Skeletal muscle tissue (tissue), 4 donors: ENCODE measurements around the gene RAB31. TPM values are rescaled to one million over a fixed set of nuclear protein-coding genes. Genes with fewer than 3 reads are reported as not detected.

Source experiments
- H3K27ac ChIP-seq: one replicate; pipeline ENCODE4 v1.7.0; 2013; ENCODE audit warnings: mild to moderate bottlenecking, low read depth, low read length, inconsistent platforms
- H3K27me3 ChIP-seq, 3 donors: one replicate each; pipeline ENCODE4 v1.7.0; 2013; ENCODE audit warnings: low read length in 3 of 3; ENCODE audit not compliant: control insufficient read depth in 3 of 3, insufficient read depth in 3 of 3
- H3K36me3 ChIP-seq, 3 donors: one replicate each; pipeline ENCODE4 v1.7.0; 2013; ENCODE audit warnings: low read length in 3 of 3; ENCODE audit not compliant: control insufficient read depth in 3 of 3, insufficient read depth in 3 of 3
- H3K4me1 ChIP-seq, 3 donors: one replicate each; pipeline ENCODE4 v1.7.0; 2013; ENCODE audit warnings: low read length in 3 of 3, mild to moderate bottlenecking in 3 of 3; ENCODE audit not compliant: control insufficient read depth in 3 of 3, insufficient read depth in 3 of 3
- H3K4me3 ChIP-seq, 3 donors: one replicate each; pipeline ENCODE4 v1.7.0; 2013; ENCODE audit warnings: low read length in 3 of 3
- H3K9ac ChIP-seq, 3 donors: one replicate each; pipeline ENCODE4 v1.7.0; 2013; ENCODE audit warnings: low read length in 3 of 3, mild to moderate bottlenecking in 3 of 3, moderate library complexity in 2 of 3, low read depth in 1 of 3
- H3K9me3 ChIP-seq, 3 donors: one replicate each; pipeline ENCODE4 v1.7.0; 2013; ENCODE audit warnings: low read length in 3 of 3; ENCODE audit not compliant: control insufficient read depth in 3 of 3
- total RNA-seq: library from RNA; depleted of rRNA; stranded (reverse); fragments of >200 nt; gene quantifications from one replicate; pipeline ENCODE4 v1.2.3, GENCODE V29; 2014
- donor health status: Osteomylitis.

The RAB31 gene
- total RNA-seq, 1 donor from 2014 or later: 16.7 TPM

DNA sequence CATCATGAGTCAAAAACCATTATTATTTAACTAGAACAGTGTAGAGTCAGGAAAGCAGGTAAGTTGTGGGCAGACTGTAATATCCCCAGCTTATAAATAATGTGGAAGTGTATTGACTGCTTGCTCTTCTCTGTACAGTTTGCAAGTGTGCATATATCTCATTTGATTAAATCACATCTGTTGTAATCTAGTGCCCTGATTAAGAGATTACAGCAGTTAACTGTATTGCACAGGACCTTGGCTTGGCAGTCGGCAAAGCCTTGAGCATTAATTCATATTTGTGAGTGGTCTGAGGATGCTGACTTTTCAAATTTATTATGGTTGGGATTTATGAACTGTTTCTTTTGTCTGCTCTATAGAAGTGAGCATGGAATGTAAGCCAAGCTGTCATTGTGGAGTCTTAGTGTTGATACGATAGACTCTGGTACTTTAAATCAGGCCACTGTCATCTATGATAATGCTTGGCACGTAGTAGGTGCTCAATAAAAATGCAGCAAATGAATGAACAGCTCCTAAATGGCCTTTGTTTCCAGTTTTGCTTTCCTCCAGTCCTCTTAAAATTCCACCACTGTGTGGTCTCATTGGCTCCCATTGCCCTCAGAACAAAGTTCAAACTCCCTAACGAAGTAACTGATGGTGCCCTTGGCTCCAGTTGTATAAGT, 48.3 kb downstream of the RAB31 start:
- no peak overlapping the region for H3K9ac ChIP-seq
- H3K27me3 ChIP-seq: no peaks in the 10 kb centered on the region
- H3K36me3 ChIP-seq: no peaks in the 10 kb centered on the region
- no peaks in the 10 kb centered on the region for H3K9me3 ChIP-seq
- H3K4me3 ChIP-seq: no peak overlapping the region
- no peak overlapping the region for H3K27ac ChIP-seq
- H3K4me1 ChIP-seq: no peaks in the 10 kb centered on the region

DNA sequence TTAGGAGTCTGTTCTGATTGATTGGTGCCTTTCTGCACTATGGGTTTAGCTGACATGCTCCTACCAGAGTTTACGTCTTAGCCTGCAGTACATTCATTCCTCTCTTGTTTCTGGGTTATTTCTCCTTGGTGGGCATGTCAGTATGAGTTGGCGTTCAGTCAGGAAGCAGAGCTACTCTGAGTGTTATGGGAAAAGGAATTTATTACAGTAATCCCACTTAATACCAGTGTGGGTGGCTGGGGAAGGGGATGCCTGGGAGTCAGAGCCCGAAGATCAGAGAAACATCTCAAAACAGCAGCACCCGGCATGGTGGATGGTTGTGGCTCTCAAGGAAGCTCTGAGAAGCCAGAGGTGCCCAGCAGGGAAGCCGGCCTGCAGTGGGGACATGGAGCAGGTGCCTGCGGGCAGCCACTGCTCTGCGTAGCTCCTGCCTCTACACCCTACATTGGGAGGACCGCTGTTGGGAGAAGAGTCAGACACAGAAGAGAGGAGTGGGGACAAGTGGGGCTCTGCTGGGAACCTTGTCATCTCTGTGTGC, 48.9 kb downstream of the RAB31 start:
- no peak overlapping the region for H3K4me3 ChIP-seq
- no peaks in the 10 kb centered on the region for H3K36me3 ChIP-seq
- no peak overlapping the region for H3K9ac ChIP-seq
- H3K9me3 ChIP-seq: no peaks in the 10 kb centered on the region
- H3K27me3 ChIP-seq: no peaks in the 10 kb centered on the region
- no peak overlapping the region for H3K27ac ChIP-seq
- H3K4me1 ChIP-seq: no peaks in the 10 kb centered on the region

DNA sequence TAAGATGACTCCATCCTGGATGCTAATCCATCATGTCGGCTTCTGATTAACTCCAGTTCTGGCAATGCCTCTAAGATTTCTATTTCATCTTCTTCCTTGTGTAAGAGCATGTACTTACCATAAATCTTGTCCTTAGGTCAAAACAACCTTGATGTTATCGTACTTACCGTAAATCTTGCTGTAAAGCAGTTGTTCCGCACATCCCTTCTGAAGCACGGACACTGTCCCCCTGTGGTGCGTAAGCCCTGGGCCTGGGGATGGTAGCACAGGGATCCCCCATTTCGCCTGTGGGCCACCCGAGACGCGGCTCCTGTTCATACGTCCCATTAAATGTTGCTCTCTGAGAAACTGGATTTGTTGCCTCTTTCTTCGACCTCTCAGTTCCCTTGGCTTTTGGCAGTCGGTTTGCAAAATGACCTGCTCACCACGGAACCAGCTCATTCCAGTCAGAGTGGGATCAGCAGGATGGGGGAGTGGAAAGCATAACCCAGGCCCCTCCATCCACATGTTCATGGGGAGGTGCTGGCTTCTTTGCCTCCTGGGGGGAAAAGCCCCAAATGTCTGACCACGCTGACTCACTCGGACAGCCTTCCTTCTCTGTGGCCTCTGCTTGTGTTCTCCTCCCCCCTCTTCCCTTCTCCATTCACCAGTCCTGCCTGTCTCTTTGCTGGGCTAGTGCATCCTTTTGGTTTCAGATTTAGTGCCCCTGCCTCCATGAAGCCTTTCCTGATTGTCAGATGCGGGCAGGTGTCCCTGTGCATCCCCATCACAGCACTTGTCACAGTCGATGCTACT, 49.9 kb downstream of the RAB31 start:
- H3K9ac ChIP-seq: no peak overlapping the region
- H3K27ac ChIP-seq: no peak overlapping the region

DNA sequence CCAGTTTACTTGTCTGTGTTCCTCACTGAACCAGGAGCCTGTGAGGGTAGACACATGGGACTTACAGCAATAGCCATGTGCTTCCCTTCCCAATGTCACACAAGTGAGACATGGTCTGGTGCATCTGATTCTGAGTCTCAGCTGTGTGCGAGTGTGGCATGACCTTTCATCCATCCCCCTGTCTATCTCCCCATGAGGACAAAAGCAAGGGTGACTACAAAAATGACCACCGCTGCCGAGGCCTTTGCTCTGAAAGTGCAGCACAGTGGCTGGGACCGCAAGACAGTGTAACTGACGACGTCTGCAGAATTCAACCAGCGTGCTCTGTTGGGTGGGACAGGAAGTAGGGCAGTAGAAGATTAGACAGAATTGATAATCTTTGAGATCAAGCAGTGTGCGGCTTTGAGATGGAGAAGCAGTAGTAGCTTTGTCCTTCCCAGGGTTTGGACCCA, 50.5 kb downstream of the RAB31 start:
- Histone ChIP-seq H3K27me3 (no peaks in the 10 kb centered on the region), H3K9ac (no peak overlapping the region), H3K9me3 (no peaks in the 10 kb centered on the region), H3K4me1 (no peaks in the 10 kb centered on the region), H3K4me3 (no peak overlapping the region), H3K36me3 (no peaks in the 10 kb centered on the region), H3K27ac (no peak overlapping the region)

More for the DNA sequence above, 49.9 kb downstream of the RAB31 start:
- Histone ChIP-seq H3K4me3 (no peak overlapping the region), H3K27me3 (no peaks in the 10 kb centered on the region), H3K36me3 (no peaks in the 10 kb centered on the region), H3K9me3 (no peaks in the 10 kb centered on the region), H3K4me1 (no peaks in the 10 kb centered on the region)

DNA sequence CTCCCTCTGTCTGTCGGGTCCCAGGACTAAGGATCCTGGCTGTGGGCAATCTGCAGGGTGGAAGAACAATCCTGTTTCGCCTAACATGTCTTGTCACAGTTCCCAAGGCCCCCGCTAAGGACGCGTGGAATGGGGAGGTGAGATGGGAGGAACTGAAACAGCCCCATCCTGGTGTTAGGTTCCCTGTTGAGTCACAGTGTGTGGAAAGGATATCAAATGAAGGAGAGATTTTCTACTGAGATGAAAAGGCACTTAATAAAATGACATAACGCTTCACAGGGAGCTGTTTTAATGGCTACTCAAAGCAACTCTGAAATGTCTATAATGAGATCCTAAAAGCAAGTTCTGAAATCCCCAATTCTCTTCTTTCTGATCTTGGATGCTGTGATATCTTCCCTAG, 52.5 kb downstream of the RAB31 start:
- H3K9ac ChIP-seq: no peak overlapping the region
- H3K36me3 ChIP-seq: no peaks in the 10 kb centered on the region

DNA sequence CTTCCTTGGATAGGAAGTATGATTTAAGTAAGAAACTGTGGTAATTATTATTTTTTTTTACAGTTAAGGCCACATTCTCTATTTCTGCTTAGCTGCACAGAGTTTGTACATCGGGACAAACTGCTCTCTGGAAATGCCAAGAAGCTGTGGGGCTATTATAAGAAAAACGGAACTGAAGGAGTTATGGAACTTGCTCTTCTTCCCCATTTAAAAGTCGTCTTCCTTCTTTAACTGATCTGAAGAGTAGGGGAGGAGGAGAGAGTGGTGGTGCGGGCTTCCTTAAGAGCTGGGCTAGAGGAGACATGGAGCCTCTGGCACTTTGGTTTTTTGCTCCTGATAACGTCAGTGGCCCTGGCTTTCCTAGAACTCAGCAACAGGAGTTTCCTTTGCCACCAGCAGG, 54.4 kb downstream of the RAB31 start:
- Histone ChIP-seq H3K4me1 (peaks cover 0 to 3% (median 0%) of the 10 kb centered on the region in 3 donors), H3K27ac (no peak overlapping the region), H3K9me3 (no peaks in the 10 kb centered on the region), H3K9ac (no peak overlapping the region), H3K27me3 (no peaks in the 10 kb centered on the region), H3K36me3 (no peaks in the 10 kb centered on the region), H3K4me3 (no peak overlapping the region)

More for the DNA sequence above, 52.5 kb downstream of the RAB31 start:
- Histone ChIP-seq H3K27me3 (no peaks in the 10 kb centered on the region), H3K4me1 (peaks cover 0 to 2% (median 0%) of the 10 kb centered on the region in 3 donors), H3K27ac (no peak overlapping the region), H3K4me3 (no peak overlapping the region), H3K9me3 (no peaks in the 10 kb centered on the region)

DNA sequence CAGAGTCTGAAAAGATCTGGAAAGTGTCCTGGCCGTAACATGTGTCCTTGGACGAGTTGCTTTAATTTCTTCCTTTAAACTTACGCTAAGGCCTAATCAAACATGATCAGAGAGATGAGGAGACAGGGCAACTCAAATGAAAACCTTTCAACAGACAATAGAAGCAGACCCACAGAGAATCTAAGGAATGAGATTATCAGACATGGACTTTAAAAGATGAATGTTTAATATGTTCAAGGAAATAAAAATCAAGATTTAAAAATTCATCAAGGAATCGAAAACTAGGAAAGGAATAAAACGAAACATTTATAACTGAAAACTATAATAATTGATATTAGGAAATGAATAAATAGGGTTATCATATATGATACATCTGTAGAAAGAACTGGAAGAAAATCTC, 55.1 kb downstream of the RAB31 start:
- Histone ChIP-seq H3K36me3 (no peaks in the 10 kb centered on the region), H3K9me3 (no peaks in the 10 kb centered on the region), H3K27me3 (no peaks in the 10 kb centered on the region), H3K9ac (no peak overlapping the region), H3K4me1 (peaks cover 0 to 3% (median 0%) of the 10 kb centered on the region in 3 donors), H3K27ac (no peak overlapping the region), H3K4me3 (no peak overlapping the region)

DNA sequence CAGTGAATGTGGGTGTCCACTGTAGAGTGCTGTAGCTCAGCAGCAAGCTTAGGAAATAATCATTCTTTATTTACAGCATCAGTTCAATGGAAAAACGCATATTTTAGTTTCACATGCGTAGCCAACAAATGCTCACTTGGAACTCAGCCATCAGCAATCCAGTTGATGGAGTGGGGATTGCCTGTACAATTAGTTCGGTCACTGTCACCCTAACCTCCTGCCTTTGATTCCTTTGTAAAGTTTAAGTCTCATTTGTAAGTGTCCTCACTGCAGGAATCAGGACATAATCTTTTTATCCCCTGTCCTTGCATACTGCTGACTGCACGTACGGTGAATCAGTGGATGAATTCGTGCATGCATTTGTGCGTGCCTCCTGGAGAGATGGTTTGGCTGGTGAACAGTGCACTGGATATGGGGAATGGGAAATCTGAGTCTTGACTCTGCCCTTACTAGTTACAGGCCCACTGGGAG, 55.9 kb downstream of the RAB31 start:
- Histone ChIP-seq H3K4me1 (peaks cover 0 to 3% (median 0%) of the 10 kb centered on the region in 3 donors), H3K9me3 (no peaks in the 10 kb centered on the region)

DNA sequence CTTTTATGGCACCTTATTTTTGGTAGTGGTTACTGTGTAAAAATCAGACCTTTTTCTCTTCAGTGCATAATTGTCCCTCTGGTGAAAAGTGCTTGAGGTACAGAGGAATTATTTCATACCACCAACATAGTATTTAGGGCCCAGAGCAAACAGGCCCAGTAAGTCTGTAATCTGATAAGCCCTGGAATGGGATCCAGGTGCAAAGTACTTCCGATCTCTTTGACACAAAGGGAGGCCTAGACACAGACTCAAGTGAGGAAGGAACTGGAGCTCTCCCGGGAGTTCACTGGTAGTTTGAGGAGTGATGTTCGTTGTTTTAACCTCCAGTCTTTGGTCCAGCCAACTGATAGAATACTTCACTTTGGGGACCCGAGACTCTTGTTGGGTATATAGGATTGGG, 57.4 kb downstream of the RAB31 start:
- Histone ChIP-seq H3K27me3 (no peaks in the 10 kb centered on the region), H3K9ac (no peak overlapping the region), H3K4me1 (peaks cover 0 to 3% (median 0%) of the 10 kb centered on the region in 3 donors), H3K4me3 (no peak overlapping the region), H3K9me3 (no peaks in the 10 kb centered on the region), H3K27ac (no peak overlapping the region), H3K36me3 (no peaks in the 10 kb centered on the region)

More for the DNA sequence above, 55.9 kb downstream of the RAB31 start:
- no peak overlapping the region for H3K4me3 ChIP-seq
- H3K36me3 ChIP-seq: no peaks in the 10 kb centered on the region
- no peaks in the 10 kb centered on the region for H3K27me3 ChIP-seq
- no peak overlapping the region for H3K9ac ChIP-seq
- no peak overlapping the region for H3K27ac ChIP-seq

DNA sequence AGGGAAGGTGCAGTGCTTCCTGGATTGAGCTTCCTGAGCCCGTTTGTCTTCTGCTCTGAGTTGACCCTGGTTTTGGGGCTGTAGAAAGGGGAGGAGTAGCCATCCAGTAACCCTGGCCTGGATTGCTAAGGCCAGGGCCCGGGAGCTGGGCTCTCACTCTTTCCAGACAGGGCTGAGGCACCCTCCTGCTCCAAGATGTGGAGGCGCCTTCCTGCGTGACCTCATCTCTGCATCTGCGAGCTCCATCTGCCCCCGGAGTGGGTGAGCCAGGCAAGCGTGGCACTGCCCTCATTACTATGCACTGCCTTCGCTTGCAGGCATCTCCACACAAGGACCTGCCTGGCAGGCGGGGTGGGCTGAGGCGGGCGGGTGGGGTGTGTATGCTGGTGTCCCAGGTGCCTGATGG, 58.0 kb downstream of the RAB31 start:
- Histone ChIP-seq H3K27me3 (no peaks in the 10 kb centered on the region), H3K9ac (no peak overlapping the region), H3K9me3 (no peaks in the 10 kb centered on the region), H3K36me3 (no peaks in the 10 kb centered on the region), H3K27ac (no peak overlapping the region), H3K4me3 (no peak overlapping the region), H3K4me1 (peaks cover 0 to 3% (median 0%) of the 10 kb centered on the region in 3 donors)
